PC-3 (cell line): ENCODE data around the gene OPN1SW.

ENCODE experiments used
- EZH2 ChIP-seq: fragments of 300-600 bp; sonication (generic); IDR thresholded peaks from one replicate; pipeline ENCODE4 v1.6.1; 2017; ENCODE audit warnings: antibody characterized with exemption, mild to moderate bottlenecking, low read length; ENCODE audit not compliant: unreplicated experiment
- EZH2phosphoT487 ChIP-seq: fragments of 300-600 bp; sonication (generic); IDR thresholded peaks from 2 replicates; pipeline ENCODE4 v1.6.1; 2018; ENCODE audit warnings: mild to moderate bottlenecking, antibody characterized with exemption, low read length, borderline replicate concordance

DNA sequence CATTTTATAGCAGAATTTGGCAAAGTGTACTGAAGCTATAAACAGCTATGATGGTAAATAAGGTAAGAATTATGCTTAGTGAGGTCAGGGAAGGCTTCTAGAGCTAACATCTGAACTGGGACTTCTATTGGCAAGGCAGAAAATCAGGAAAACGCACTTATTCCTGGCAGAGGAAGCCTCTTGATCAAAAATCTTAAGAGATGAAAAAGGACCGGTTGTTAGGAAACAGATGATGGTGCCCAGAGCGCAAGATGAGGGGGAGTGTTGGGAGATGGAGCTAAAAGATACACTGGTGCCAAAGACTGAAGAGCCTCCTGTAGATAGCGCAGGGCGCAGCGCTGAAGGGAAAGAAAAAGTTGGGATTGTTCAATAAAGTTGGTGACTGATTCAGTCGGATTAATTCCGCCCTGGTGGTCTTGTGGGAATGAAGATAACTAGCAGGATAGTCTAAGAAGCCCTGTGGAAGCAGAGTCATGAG is 37.0 kb downstream of the OPN1SW start:
- TF ChIP-seq EZH2phosphoT487 (no peak), EZH2 (no peak)
